HG03432 (cell line): ENCODE measurements around the gene DVL1.

Source experiments
- ATAC-seq: cut with Tn5 transposase; IDR thresholded peaks from one replicate; pipeline ENCODE4 v1.9.1; 2021; ENCODE audit warnings: mild to moderate bottlenecking, moderate library complexity; ENCODE audit not compliant: unreplicated experiment

DVL1 gene

GRCh38 chr1:1312450-1313314 lies 36.5 kb downstream of the DVL1 start:
- ATAC-seq: no peak

GRCh38 chr1:1311107-1312104 lies 37.8 kb downstream of the DVL1 start:
- ATAC-seq: no peak

GRCh38 chr1:1310476-1311053 lies 38.7 kb downstream of the DVL1 start:
- no peak for ATAC-seq

- ATAC-seq: no peak
These were observed 39.2 kb downstream of the DVL1 start for GRCh38 chr1:1310109-1310385.

GRCh38 chr1:1309251-1310108 lies 39.7 kb downstream of the DVL1 start:
- ATAC-seq: no peak

GRCh38 chr1:1308756-1309250 lies 40.4 kb downstream of the DVL1 start:
- ATAC-seq: peak; percentile 4

- ATAC-seq: peak; percentile 58
These were observed 41.1 kb downstream of the DVL1 start, which contains the start of the genes ACAP3 and PUSL1 for GRCh38 chr1:1307923-1308755. TSS of gene ACAP3 (minus strand) at chr1:1307930. CDS start at chr1:1307815, 115 bp downstream. TSS of gene PUSL1 (plus strand) at chr1:1308597. CDS start at chr1:1308644, 47 bp downstream.

GRCh38 chr1:1307261-1307922 lies 41.8 kb downstream of the DVL1 start:
- peak; percentile 4 for ATAC-seq

GRCh38 chr1:1306661-1307260 lies 42.5 kb downstream of the DVL1 start:
- no peak for ATAC-seq

GRCh38 chr1:1306070-1306660 lies 43.1 kb downstream of the DVL1 start:
- no peak for ATAC-seq

GRCh38 chr1:1305300-1306069 lies 43.7 kb downstream of the DVL1 start:
- ATAC-seq: peak; percentile 6

GRCh38 chr1:1304331-1305299 lies 44.6 kb downstream of the DVL1 start:
- ATAC-seq: no peak

- ATAC-seq: no peak
These were observed 45.5 kb downstream of the DVL1 start for GRCh38 chr1:1303736-1304135.

- no peak for ATAC-seq
These were observed 46.2 kb downstream of the DVL1 start for GRCh38 chr1:1302951-1303509.

- ATAC-seq: no peak
These were observed 47.2 kb downstream of the DVL1 start for GRCh38 chr1:1302006-1302430.

GRCh38 chr1:1300352-1300739 lies 48.9 kb downstream of the DVL1 start:
- no peak for ATAC-seq
